Omental fat pad (tissue), 4 donors: ENCODE data around the gene PLEKHG4B. TPM values are rescaled to one million over a fixed set of nuclear protein-coding genes. Genes with fewer than 3 reads are reported as not detected.

Experiments
- ATAC-seq: fragments of 150-250 bp; one replicate; pipeline ENCODE4 v1.9.1; 2016; ENCODE audit warnings: mild to moderate bottlenecking, moderate library complexity; ENCODE audit not compliant: low FRiP score
- DNase-seq: peaks from one replicate; pipeline ENCODE4 v3.0.0-alpha.2; 2019; ENCODE audit warnings: low spot score
- total RNA-seq, 4 donors: library from RNA; depleted of rRNA; stranded (reverse); fragments of >200 nt; gene quantifications; one replicate each; pipeline ENCODE4 v1.1.0, GENCODE V29; 2016
- TF ChIP-seq, protein P1 (sequence below), 3 donors: fragments of 450-650 bp; IDR thresholded peaks; one replicate each; pipeline ENCODE4 v1.5.1; 2016 to 2017; ENCODE audit warnings: antibody characterized with exemption in 3 of 3, mild to moderate bottlenecking in 3 of 3, moderate library complexity in 2 of 3

Gene PLEKHG4B
- total RNA-seq, 4 donors from 2014 or later, result 0.44 to 0.65 (median 0.60) TPM; not detected in 1

DNA sequence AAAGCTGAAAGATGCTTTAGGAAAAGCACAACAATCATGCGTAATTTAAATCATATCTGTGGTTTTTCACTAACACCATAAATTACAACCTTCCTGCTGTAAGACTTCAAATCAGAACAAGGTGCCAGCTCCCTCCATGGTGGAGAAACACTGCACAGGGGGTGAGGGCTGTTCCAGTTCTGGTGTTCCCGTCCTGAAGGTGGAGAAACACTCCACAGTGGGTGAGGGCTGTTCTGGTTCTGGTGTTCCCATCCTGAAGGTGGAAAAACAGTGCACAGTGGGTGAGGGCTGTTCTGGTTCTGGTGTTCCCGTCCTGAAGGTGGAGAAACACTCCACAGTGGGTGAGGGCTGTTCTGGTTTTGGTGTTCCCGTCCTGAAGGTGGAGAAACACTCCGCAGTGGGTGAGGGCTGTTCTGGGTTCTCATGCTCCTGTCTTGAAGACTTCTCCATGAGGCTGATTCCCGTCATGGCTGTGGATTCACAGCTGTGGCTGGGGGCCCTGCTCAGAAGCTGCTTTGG, 12.9 kb downstream of the PLEKHG4B start:
- TF ChIP-seq, protein P1, sequence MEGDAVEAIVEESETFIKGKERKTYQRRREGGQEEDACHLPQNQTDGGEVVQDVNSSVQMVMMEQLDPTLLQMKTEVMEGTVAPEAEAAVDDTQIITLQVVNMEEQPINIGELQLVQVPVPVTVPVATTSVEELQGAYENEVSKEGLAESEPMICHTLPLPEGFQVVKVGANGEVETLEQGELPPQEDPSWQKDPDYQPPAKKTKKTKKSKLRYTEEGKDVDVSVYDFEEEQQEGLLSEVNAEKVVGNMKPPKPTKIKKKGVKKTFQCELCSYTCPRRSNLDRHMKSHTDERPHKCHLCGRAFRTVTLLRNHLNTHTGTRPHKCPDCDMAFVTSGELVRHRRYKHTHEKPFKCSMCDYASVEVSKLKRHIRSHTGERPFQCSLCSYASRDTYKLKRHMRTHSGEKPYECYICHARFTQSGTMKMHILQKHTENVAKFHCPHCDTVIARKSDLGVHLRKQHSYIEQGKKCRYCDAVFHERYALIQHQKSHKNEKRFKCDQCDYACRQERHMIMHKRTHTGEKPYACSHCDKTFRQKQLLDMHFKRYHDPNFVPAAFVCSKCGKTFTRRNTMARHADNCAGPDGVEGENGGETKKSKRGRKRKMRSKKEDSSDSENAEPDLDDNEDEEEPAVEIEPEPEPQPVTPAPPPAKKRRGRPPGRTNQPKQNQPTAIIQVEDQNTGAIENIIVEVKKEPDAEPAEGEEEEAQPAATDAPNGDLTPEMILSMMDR (IDR thresholded peaks at IDR 0.05), result no peak
- ATAC-seq (no peak), DNase-seq (no peak)

DNA sequence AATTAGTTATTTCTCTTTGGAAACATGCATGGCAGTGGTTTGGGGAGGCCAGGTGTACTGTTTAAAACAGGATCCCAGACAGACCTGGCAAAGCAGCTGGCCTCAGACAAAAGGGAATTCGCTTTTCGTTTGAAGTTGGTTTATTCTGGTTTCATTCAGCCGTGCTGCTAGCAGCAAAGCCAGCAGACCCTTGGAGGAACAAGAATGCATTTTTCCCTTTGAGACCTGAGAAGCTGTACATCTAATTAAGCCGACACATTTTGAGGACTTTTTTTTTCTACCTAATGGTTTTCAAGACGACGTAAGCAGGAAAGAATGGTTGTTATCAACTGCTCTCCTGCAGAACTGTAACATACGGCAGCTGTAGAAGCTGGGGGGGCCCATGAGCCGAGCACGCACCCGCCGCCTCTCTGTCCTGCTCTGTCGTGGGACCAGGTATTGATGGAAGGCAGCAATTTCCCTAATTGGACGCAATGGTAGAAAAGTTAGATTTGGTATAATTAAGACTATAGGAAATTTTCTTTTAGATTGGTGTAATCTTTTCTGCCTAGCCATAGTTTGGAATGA, 13.6 kb downstream of the PLEKHG4B start:
- TF ChIP-seq, protein P1 (IDR thresholded peaks at IDR 0.05), result no peak
- DNase-seq (no peak), ATAC-seq (no peak)

DNA sequence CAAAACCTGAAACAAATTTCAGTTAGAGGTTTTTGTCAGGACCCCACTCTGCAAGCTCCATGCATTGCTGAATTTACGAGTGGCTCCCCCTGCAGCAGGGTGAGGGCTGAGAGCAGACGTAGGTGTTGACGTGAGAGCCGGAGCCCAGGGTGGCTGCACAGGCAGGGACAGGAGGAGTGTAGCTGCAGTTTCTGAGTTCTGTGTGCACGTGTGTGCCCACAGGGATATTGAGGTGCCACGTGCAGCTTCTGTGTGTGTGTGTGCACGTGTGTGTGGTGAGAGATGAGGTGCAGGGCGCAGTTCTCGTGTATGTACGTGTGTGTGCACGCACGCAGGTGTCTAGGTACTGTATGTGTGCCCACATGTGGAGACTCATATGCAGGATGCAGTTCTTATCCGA, 14.6 kb downstream of the PLEKHG4B start:
- TF ChIP-seq, protein P1 (IDR thresholded peaks at IDR 0.05), result no peak
- DNase-seq, result no peak

DNA sequence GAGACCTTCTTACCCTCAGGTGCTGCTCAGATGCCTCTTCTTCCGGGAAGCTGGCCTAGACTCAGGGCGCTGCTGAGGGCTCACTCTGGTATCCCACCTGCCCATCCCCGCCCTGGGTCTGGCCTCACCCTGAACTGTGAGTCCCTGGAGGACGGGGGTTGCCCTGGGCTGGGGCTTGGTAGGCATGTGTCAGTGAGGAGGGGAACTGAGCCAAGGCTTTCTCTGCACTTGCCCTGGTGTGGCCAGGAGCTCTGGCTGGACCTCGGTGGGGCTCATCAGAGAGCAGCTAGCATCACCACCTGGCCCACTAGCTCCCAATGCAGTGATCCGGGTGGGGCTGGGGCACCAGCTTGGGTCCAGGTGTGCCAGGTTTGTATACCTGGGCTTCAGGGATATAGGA, 15.6 kb downstream of the PLEKHG4B start:
- no peak for ATAC-seq
- TF ChIP-seq, protein P1 (IDR thresholded peaks at IDR 0.05), result no peak
- DNase-seq, result no peak

More for the DNA sequence above, 14.6 kb downstream of the PLEKHG4B start:
- no peak for ATAC-seq

GRCh38 chr5:109826-110225, 17.9 kb downstream of the PLEKHG4B start:
- DNase-seq (no peak), ATAC-seq (no peak)
- TF ChIP-seq, protein P1 (IDR thresholded peaks at IDR 0.05), result no peak

GRCh38 chr5:110270-110888, 18.4 kb downstream of the PLEKHG4B start:
- TF ChIP-seq, protein P1 (IDR thresholded peaks at IDR 0.05), result no peak

GRCh38 chr5:111171-111570, 19.2 kb downstream of the PLEKHG4B start:
- TF ChIP-seq, protein P1 (IDR thresholded peaks at IDR 0.05), result no peak
- DNase-seq (no peak), ATAC-seq (no peak)

More at GRCh38 chr5:110270-110888, 18.4 kb downstream of the PLEKHG4B start:
- ATAC-seq, result no peak
- no peak for DNase-seq
